ENCODE data around the gene PCED1B.

PCED1B gene

GRCh38 chr12:47077206-47078085 is 2.0 kb upstream of the PCED1B start:
- DNase-seq (ENCODE audit: low spot score): no peak
- Histone ChIP-seq H3K4me3 (ENCODE audit: severe bottlenecking) (peak overlapping the region; percentile 82), H3K4me1 (ENCODE audit: insufficient read depth, poor library complexity, severe bottlenecking) (peaks cover 39% of the 10 kb centered on the region), H3K27me3 (ENCODE audit: insufficient read depth, poor library complexity, severe bottlenecking) (no peaks in the 10 kb centered on the region), H3K27ac (ENCODE audit: poor library complexity, severe bottlenecking) (peak overlapping the region; percentile 99), H3K36me3 (ENCODE audit: low read depth) (peaks cover 30% of the 10 kb centered on the region), H3K9me3 (ENCODE audit: severe bottlenecking) (no peaks in the 10 kb centered on the region)
- TF ChIP-seq CTCF (IDR thresholded peaks at IDR 0.05; ENCODE audit: poor library complexity, severe bottlenecking): no peak
- ATAC-seq (ENCODE audit: low read depth): no peak

GRCh38 chr12:47078086-47078395 is 1.4 kb upstream of the PCED1B start:
- H3K4me1 ChIP-seq (ENCODE audit: insufficient read depth, poor library complexity, severe bottlenecking): peaks cover 44% of the 10 kb centered on the region
- no peak for DNase-seq (ENCODE audit: low spot score)
- H3K4me3 ChIP-seq (ENCODE audit: severe bottlenecking): peak overlapping the region; percentile 82
- peaks cover 30% of the 10 kb centered on the region for H3K36me3 ChIP-seq (ENCODE audit: low read depth)
- peak overlapping the region; percentile 99 for H3K27ac ChIP-seq (ENCODE audit: poor library complexity, severe bottlenecking)
- H3K27me3 ChIP-seq (ENCODE audit: insufficient read depth, poor library complexity, severe bottlenecking): no peaks in the 10 kb centered on the region
- ATAC-seq (ENCODE audit: low read depth): no peak
- H3K9me3 ChIP-seq (ENCODE audit: severe bottlenecking): no peaks in the 10 kb centered on the region
- no peak for TF ChIP-seq CTCF (IDR thresholded peaks at IDR 0.05; ENCODE audit: poor library complexity, severe bottlenecking)

GRCh38 chr12:47078733-47079467 is 521 bp upstream of the PCED1B start:
- no peak for TF ChIP-seq CTCF (IDR thresholded peaks at IDR 0.05; ENCODE audit: poor library complexity, severe bottlenecking)
- Histone ChIP-seq H3K4me3 (ENCODE audit: severe bottlenecking) (peak overlapping the region; percentile 82), H3K36me3 (ENCODE audit: low read depth) (peaks cover 30% of the 10 kb centered on the region), H3K27me3 (ENCODE audit: insufficient read depth, poor library complexity, severe bottlenecking) (no peaks in the 10 kb centered on the region), H3K9me3 (ENCODE audit: severe bottlenecking) (no peaks in the 10 kb centered on the region), H3K4me1 (ENCODE audit: insufficient read depth, poor library complexity, severe bottlenecking) (peaks cover 52% of the 10 kb centered on the region), H3K27ac (ENCODE audit: poor library complexity, severe bottlenecking) (peak overlapping the region; percentile 99)
- no peak for DNase-seq (ENCODE audit: low spot score)
- 0 out of 3 replicates have a peak, but pooled peaks have one; percentile 17 for ATAC-seq (ENCODE audit: low read depth)

GRCh38 chr12:47079981-47080724 is 732 bp downstream of the PCED1B start:
- Histone ChIP-seq H3K4me3 (ENCODE audit: severe bottlenecking) (peak overlapping the region; percentile 82), H3K9me3 (ENCODE audit: severe bottlenecking) (no peaks in the 10 kb centered on the region), H3K4me1 (ENCODE audit: insufficient read depth, poor library complexity, severe bottlenecking) (peaks cover 65% of the 10 kb centered on the region), H3K36me3 (ENCODE audit: low read depth) (peaks cover 30% of the 10 kb centered on the region), H3K27ac (ENCODE audit: poor library complexity, severe bottlenecking) (peak overlapping the region; percentile 99), H3K27me3 (ENCODE audit: insufficient read depth, poor library complexity, severe bottlenecking) (no peaks in the 10 kb centered on the region)
- no peak for TF ChIP-seq CTCF (IDR thresholded peaks at IDR 0.05; ENCODE audit: poor library complexity, severe bottlenecking)
- DNase-seq (ENCODE audit: low spot score): peak; percentile 73
- peak; percentile 31 for ATAC-seq (ENCODE audit: low read depth)

All from RWPE2 (cell line).